Right cardiac atrium (tissue), 5 donors: ENCODE data around the gene H2BW2. TPM values are rescaled to one million over a fixed set of nuclear protein-coding genes. Genes with fewer than 3 reads are reported as not detected.
A peak's percentile ranks its signal among the peaks of the same experiment; 100 is the strongest.
"Not testable (repeated sequence)": the region's sequence is repeated elsewhere in the genome, so short reads cannot be mapped to it uniquely, and the experiment has no call there.

Experiments
- ATAC-seq, 2 donors: fragments of 200-7000 bp; cut with Tn5 transposase; one replicate each; pipeline versions ENCODE4 v1.8.0 to v1.9.1; 2020; ENCODE audit warnings: moderate library complexity in 2 of 2, mild to moderate bottlenecking in 1 of 2
- DNase-seq, 3 donors: peaks; one replicate each; pipeline ENCODE4 v3.0.0-alpha.2; 2020
- H3K27ac ChIP-seq: one replicate; pipeline ENCODE4 v1.5.1; 2013; ENCODE audit warnings: mild to moderate bottlenecking, low read length, control low read depth, moderate library complexity
- H3K27me3 ChIP-seq: one replicate; pipeline ENCODE4 v1.6.1; 2013; ENCODE audit not compliant: control insufficient read depth, insufficient read depth
- H3K4me1 ChIP-seq: one replicate; pipeline ENCODE4 v1.6.1; 2013; ENCODE audit warnings: low read length; ENCODE audit not compliant: control insufficient read depth, insufficient read depth
- H3K4me3 ChIP-seq: one replicate; pipeline ENCODE4 v1.5.1; 2013; ENCODE audit warnings: low read length, control low read depth
- H3K9me3 ChIP-seq: one replicate; pipeline ENCODE4 v1.6.1; 2013; ENCODE audit warnings: low read length; ENCODE audit not compliant: control insufficient read depth
- WGBS: extraction: QIAGEN DNeasy Blood & Tissue Kit; methylation state at CpG from one replicate; pipeline ENCODE4 v1.1.7; 2013; 5-methylcytosine and 5-hydroxymethylcytosine counted together
- intact Hi-C, 4 donors: fragments of 100-400 bp; cut with DNase I; formaldehyde crosslinking; loops; one replicate each; pipeline versions ENCODE4 v1.11.0 to v1.14.0; 2022 to 2023
- long read RNA-seq, 4 donors: library from polyadenylated mRNA; unstranded; transcript quantifications; one replicate each; pipeline ENCODE4 v2.0.0, GENCODE V29; 2020 to 2021
- polyA plus RNA-seq: library from polyadenylated mRNA; stranded (reverse); fragments of 200-250 nt; gene quantifications from one replicate; pipeline ENCODE4 v1.2.3, GENCODE V29; 2013
- total RNA-seq, 4 donors: library from RNA; stranded (reverse); fragmentation: NEBNext Ultra II Directional; extraction: Animal tissue kit (Norgen Biotek cat#: 25700); gene quantifications; one replicate each; pipeline ENCODE4 v1.2.1, GENCODE V29; 2021
- donor health status: healthy with polysubstance abuse.
- donor health status: DM: no; HTN: yes; CAD: no.
- donor health status: DM: no; HTN: no; CAD: no.
- donor health status: DM: no; HTN: yes; CAD: no; lungs with severe emphysema.
- donor health status: DM: yes; HTN: yes; CAD: no.

The H2BW2 gene
- total RNA-seq (not detected), polyA plus RNA-seq (not detected)
- long read RNA-seq, donor 1 = 0 reads
- long read RNA-seq, donor 2 = 0 reads
- long read RNA-seq, donor 3 = 0 reads
- long read RNA-seq, donor 4 = 0 reads

DNA sequence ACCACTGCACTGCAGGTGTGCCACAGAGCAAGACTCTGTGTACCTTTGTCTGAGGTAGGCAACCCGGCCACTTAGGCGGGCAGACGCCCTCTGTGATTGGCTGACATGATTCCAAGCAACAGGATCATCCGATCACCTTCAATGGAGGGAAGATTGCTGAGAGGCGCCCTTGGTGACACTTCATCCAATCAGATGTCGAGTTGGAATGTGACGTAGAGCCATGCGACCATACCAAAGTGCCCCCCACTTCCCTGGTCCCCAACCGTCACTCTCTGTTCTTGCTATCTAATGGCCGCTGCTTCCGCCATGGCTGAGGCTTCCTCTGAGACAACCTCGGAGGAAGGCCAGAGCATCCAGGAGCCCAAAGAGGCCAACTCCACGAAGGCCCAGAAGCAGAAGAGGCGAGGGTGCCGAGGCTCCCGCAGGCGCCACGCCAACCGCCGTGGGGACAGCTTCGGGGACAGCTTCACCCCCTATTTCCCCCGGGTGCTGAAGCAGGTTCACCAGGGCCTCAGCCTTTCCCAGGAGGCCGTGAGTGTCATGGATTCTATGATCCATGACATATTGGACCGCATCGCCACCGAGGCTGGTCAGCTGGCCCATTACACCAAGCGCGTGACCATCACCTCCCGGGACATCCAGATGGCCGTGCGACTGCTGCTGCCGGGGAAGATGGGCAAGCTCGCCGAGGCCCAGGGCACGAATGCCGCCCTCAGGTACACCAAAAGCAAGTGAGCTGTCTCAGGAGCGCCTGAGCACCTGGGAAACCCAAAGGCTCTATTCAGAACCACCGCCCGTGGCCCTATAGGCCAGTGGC is at the start of gene H2BW2:
H2BW2 (plus strand) TSS at position 268 of the 817 bp plus-strand sequence; CDS start at position 307, 39 bp downstream.
- no peak for ATAC-seq
- no peaks in the 10 kb centered on the region for H3K4me1 ChIP-seq
- DNase-seq = peak in 1 of 3 donors; percentile 27
- H3K9me3 ChIP-seq = no peaks in the 10 kb centered on the region
- intact Hi-C loops = no loop called here
- H3K4me3 ChIP-seq = no peak within 1 kb of the TSS
- 93% methylated on average over 39 of the region's 39 CpGs for WGBS
- H3K27me3 ChIP-seq = no peaks in the 10 kb centered on the region
- H3K27ac ChIP-seq = no peak within 1 kb of the TSS

DNA sequence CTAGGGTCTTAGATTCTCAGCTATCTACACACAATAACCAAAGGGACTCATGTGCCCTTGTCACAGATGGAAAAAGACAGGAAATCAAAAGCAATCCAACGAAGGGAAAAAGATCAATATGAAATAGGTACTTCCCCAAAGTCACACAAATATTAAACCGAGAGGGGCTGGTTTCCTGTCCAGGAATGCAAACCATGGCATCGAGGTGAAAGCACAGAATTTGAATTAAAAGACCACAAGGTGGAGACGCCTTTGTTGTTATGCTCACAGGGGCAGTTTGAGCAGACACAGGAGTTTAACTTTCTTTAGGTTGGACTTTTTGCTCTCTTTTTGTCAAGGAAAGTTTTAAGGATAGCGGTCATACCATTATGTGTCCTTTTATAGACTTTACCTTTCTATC is 40.5 kb upstream of the H2BW2 start:
- no peaks in the 10 kb centered on the region for H3K9me3 ChIP-seq
- no peak for ATAC-seq

GRCh38 chrX:104008831-104009230 is 30.9 kb upstream of the H2BW2 start:
- Histone ChIP-seq H3K27me3 (no peaks in the 10 kb centered on the region), H3K27ac (no peak overlapping the region), H3K4me1 (no peaks in the 10 kb centered on the region), H3K9me3 (no peaks in the 10 kb centered on the region), H3K4me3 (no peak overlapping the region)
- DNase-seq = no peak
- intact Hi-C loops = no loop called here
- ATAC-seq = no peak
- WGBS = 68% methylated on average over 5 of the region's 5 CpGs

More for the DNA sequence above, 40.5 kb upstream of the H2BW2 start:
- intact Hi-C loops = no loop called here
- Histone ChIP-seq H3K4me3 (no peak overlapping the region), H3K27ac (no peak overlapping the region), H3K4me1 (no peaks in the 10 kb centered on the region), H3K27me3 (no peaks in the 10 kb centered on the region)
- 45% methylated on average over 5 of the region's 5 CpGs for WGBS
- DNase-seq = no peak

DNA sequence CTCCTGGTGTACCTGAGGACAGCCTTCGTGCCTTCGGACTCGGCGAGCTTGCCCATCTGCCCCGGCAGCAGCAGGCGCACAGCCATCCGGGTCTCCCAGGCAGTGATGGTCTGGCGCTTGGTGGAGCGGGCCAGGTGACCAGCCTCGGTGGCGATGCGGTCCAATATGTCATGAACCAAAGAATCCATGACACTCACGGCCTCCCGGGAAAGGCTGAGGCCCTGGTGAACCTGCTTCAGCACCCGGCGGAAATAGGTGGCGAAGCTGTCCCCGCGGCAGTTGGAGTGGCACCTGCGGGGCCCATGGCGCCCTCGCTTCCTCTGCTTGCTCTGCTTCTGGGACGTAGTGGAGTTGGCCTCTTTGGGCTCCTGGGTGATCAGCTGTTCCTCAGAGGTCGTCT is 26.6 kb upstream of the H2BW2 start:
- no peak overlapping the region for H3K4me3 ChIP-seq
- no peaks in the 10 kb centered on the region for H3K9me3 ChIP-seq
- WGBS = 91% methylated on average over 24 of the region's 24 CpGs
- ATAC-seq = no peak
- intact Hi-C loops = no loop called here
- no peak overlapping the region for H3K27ac ChIP-seq
- no peaks in the 10 kb centered on the region for H3K4me1 ChIP-seq
- no peaks in the 10 kb centered on the region for H3K27me3 ChIP-seq
- no peak for DNase-seq

DNA sequence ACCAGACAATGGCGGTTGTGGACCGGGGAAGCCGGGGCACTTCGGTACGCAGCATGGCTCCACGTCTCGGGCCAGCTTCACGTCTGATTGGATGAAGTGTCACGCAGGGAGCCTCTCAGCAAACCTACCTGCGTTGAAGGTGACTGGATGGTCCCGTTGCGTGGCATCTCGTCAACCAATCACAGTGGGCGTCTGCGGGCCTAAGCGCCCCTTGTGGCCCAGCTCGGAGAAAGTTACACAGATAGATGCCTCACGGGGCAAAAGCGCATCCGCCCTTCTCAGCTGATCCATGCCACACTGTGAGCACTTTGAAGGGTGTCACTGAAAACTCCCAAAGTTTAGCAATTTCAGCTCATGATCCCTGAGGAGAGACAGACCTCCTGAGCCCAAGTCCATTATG is 26.1 kb upstream of the H2BW2 start, which contains the start of gene H2BW1:
H2BW1 (minus strand) TSS at position 103 of the 400 bp plus-strand sequence. CDS start 132 bp downstream, outside the sequence.
- 90% methylated on average over 20 of the region's 20 CpGs for WGBS
- intact Hi-C loops = no loop called here
- ATAC-seq (no peak), DNase-seq (no peak)
- Histone ChIP-seq H3K9me3 (no peaks in the 10 kb centered on the region), H3K4me1 (no peaks in the 10 kb centered on the region), H3K4me3 (no peak within 1 kb of the TSS), H3K27me3 (no peaks in the 10 kb centered on the region), H3K27ac (no peak within 1 kb of the TSS)

- H3K4me1 ChIP-seq, intact Hi-C loops, DNase-seq, H3K4me3 ChIP-seq, H3K9me3 ChIP-seq, H3K27ac ChIP-seq, H3K27me3 ChIP-seq, ATAC-seq: not testable (repeated sequence)
- WGBS = 72% methylated on average over 8 of the region's 8 CpGs
Observed at GRCh38 chrX:104015576-104015975, 24.2 kb upstream of the H2BW2 start.

DNA sequence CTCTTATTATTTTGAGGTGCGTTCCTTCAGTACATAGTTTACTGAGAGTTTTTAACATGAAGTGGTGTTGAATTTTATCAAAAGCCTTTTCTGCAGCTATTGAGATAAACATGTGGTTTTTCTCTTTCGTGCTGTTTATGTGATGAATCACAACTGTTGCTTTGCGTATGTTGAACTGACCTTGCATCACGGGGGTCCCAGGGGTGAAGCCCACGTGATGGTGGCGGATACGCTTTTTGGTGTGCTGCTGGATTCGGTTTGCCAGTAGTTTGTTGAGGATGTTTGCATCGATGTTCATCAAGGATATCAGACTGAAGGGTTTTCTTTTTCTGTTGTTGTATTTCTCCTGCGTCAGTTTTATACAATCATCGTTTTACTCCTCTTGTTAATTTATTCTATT is 21.6 kb upstream of the H2BW2 start:
- Histone ChIP-seq H3K4me1 (no peaks in the 10 kb centered on the region), H3K4me3 (no peak overlapping the region), H3K27ac (no peak overlapping the region), H3K27me3 (no peaks in the 10 kb centered on the region), H3K9me3 (no peaks in the 10 kb centered on the region)
- WGBS = 76% methylated on average over 11 of the region's 11 CpGs
- intact Hi-C loops = no loop called here
- DNase-seq (peak in 2 of 3 donors; percentile 25 to 52), ATAC-seq (no peak)

- intact Hi-C loops = no loop called here
- no peaks in the 10 kb centered on the region for H3K4me1 ChIP-seq
- WGBS = 90% methylated on average over 4 of the region's 4 CpGs
- H3K27ac ChIP-seq = no peak overlapping the region
- H3K9me3 ChIP-seq = no peaks in the 10 kb centered on the region
- ATAC-seq (no peak), DNase-seq (no peak)
- no peak overlapping the region for H3K4me3 ChIP-seq
- no peaks in the 10 kb centered on the region for H3K27me3 ChIP-seq
Observed at GRCh38 chrX:104041003-104041402, 1.2 kb downstream of the H2BW2 start.

- Histone ChIP-seq H3K27ac (no peak overlapping the region), H3K9me3 (no peaks in the 10 kb centered on the region), H3K4me1 (no peaks in the 10 kb centered on the region), H3K4me3 (no peak overlapping the region), H3K27me3 (no peaks in the 10 kb centered on the region)
- no peak for ATAC-seq
- intact Hi-C loops = no loop called here
- no peak for DNase-seq
- 81% methylated on average over 5 of the region's 5 CpGs for WGBS
Observed at GRCh38 chrX:104045642-104046041, 5.9 kb downstream of the H2BW2 start.

DNA sequence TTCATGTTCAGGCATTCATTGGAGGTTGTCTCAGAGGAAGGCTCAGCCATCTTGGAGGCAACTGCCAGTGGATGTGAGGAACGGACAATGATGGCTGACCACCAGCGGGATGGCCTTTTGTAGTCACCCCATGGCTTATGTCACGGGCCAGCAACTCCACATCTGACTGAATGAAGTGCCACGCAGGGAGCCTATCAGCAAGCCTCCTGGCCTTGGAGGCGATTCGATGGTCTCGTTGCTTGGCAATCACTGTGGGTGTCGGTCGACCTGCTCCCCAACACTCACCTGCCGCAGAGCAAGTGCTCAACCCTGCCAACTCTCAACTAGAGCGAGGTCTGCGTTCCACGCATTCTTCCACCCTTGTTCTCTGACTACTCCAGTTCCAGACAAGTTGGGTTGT is 7.4 kb downstream of the H2BW2 start:
- Histone ChIP-seq H3K27me3 (no peaks in the 10 kb centered on the region), H3K27ac (no peak overlapping the region), H3K9me3 (no peaks in the 10 kb centered on the region), H3K4me3 (no peak overlapping the region), H3K4me1 (no peaks in the 10 kb centered on the region)
- ATAC-seq (no peak), DNase-seq (no peak)
- intact Hi-C loops = no loop called here
- 92% methylated on average over 13 of the region's 13 CpGs for WGBS

DNA sequence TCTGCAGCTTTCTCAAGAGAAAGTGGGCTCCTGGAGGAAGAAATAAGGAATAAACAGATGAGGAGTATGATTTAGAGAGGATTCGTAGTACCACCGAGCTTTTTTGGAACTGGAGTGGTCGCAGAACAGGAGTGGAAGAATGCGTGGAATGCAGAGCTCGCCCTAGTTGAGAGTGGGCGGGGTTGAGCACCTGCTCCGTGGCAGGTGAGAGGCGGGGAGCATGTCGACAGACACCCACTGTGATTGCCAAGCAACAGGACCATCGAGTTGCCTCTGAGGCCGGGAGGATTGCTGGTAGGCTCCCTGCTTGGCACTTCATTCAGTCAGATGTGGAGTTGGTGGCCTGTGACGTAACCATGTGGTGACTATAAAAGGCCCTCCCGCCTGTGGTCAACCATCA is 15.2 kb downstream of the H2BW2 start:
- H3K27me3 ChIP-seq, H3K4me1 ChIP-seq, H3K4me3 ChIP-seq, H3K27ac ChIP-seq, intact Hi-C loops, DNase-seq, H3K9me3 ChIP-seq, ATAC-seq: not testable (repeated sequence)
- WGBS = no CpG with 5 or more reads among the region's 13 CpGs
